Stimulated activated CD8-positive, alpha-beta memory T cell treated with anti-CD3 and anti-CD28 coated beads, Interleukin-7, amount 100 ng/mL, for 1 hour (primary cell): ENCODE data around the gene EGFL7.
"Not testable (repeated sequence)": the region's sequence is repeated elsewhere in the genome, so short reads cannot be mapped to it uniquely, and the experiment has no call there.

ENCODE experiments used
- DNase-seq, 2 donors: peaks; one replicate each; pipeline ENCODE4 v3.0.0-alpha.2; 2020; ENCODE audit warnings: low read depth in 2 of 2

The EGFL7 gene

GRCh38 chr9:136697146-136697820, 34.6 kb downstream of the EGFL7 start:
- DNase-seq: no peak

- DNase-seq: no peak
Observed at GRCh38 chr9:136697821-136698526, 35.3 kb downstream of the EGFL7 start.

- no peak for DNase-seq
Observed at GRCh38 chr9:136698635-136699246, 36.0 kb downstream of the EGFL7 start.

GRCh38 chr9:136700304-136700703, 37.6 kb downstream of the EGFL7 start:
- DNase-seq: no peak

- DNase-seq: no peak
Observed at GRCh38 chr9:136700959-136701667, 38.4 kb downstream of the EGFL7 start.

- DNase-seq: no peak
Observed at GRCh38 chr9:136701668-136702053, 38.9 kb downstream of the EGFL7 start.

GRCh38 chr9:136703276-136703860, 40.7 kb downstream of the EGFL7 start:
- DNase-seq: no peak

- not testable (repeated sequence) for DNase-seq
Observed at GRCh38 chr9:136704741-136705140, 42.0 kb downstream of the EGFL7 start.

GRCh38 chr9:136705564-136705963, 42.8 kb downstream of the EGFL7 start:
- DNase-seq: no peak

GRCh38 chr9:136707011-136707410, 44.3 kb downstream of the EGFL7 start:
- DNase-seq: no peak

- no peak for DNase-seq
Observed at GRCh38 chr9:136707849-136708517, 45.3 kb downstream of the EGFL7 start.

- DNase-seq: no peak
Observed at GRCh38 chr9:136709454-136710109, 46.9 kb downstream of the EGFL7 start.

GRCh38 chr9:136710543-136710942, 47.8 kb downstream of the EGFL7 start:
- no peak for DNase-seq

GRCh38 chr9:136711219-136711648, 48.5 kb downstream of the EGFL7 start:
- DNase-seq: not testable (repeated sequence)

- DNase-seq: no peak
Observed at GRCh38 chr9:136711751-136712689, 49.3 kb downstream of the EGFL7 start, which contains the start of gene DIPK1B. DIPK1B (plus strand) TSS chr9:136712572; CDS start chr9:136712666, 94 bp downstream.

GRCh38 chr9:136712690-136713544, 50.2 kb downstream of the EGFL7 start:
- DNase-seq: no peak

GRCh38 chr9:136713550-136713949, 50.8 kb downstream of the EGFL7 start:
- DNase-seq: no peak

GRCh38 chr9:136714096-136714892, 51.6 kb downstream of the EGFL7 start:
- DNase-seq: no peak
